ENCODE results near the gene ARHGAP8. TPM values are rescaled to one million over a fixed set of nuclear protein-coding genes. Genes with fewer than 3 reads are reported as not detected.
"Not testable (repeated sequence)": the region's sequence is repeated elsewhere in the genome, so short reads cannot be mapped to it uniquely, and the experiment has no call there.

The ARHGAP8 gene
- total RNA-seq, 6 experiments from 2014 or later, result not detected

DNA sequence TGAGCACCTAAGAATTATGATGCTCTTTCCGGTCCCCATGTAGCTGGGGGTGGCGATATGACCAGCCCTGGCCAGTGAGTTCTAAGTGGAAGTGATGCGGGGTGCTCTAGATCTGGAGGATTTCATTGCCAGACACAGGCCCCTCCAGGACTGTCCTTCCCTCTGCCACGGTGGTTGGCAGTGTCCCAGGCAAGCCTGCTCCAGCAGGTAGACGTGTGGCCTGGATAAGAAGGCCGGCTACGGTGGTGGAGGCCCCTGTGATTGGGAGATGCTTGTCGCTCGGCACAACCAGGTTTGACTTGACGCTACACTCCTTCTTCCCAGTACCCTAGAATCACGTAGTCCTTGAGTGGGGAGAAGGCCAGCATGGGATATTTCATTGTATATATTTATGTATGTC lies 9.1 kb upstream of the ARHGAP8 start:
- H3K36me3 Mint-ChIP-seq (ENCODE audit: low read depth), result no peaks in the 10 kb centered on the region
- peaks cover 11% of the 10 kb centered on the region for H3K4me1 Mint-ChIP-seq (ENCODE audit: low read depth)
- H3K9me3 Mint-ChIP-seq, result no peaks in the 10 kb centered on the region
- no peak overlapping the region for H3K4me3 Mint-ChIP-seq
- peaks cover 32% of the 10 kb centered on the region for H3K27me3 Mint-ChIP-seq (ENCODE audit: insufficient read depth)
- DNase-seq, result no peak
- H3K27ac Mint-ChIP-seq, result no peak overlapping the region
- TF ChIP-seq, protein P1, sequence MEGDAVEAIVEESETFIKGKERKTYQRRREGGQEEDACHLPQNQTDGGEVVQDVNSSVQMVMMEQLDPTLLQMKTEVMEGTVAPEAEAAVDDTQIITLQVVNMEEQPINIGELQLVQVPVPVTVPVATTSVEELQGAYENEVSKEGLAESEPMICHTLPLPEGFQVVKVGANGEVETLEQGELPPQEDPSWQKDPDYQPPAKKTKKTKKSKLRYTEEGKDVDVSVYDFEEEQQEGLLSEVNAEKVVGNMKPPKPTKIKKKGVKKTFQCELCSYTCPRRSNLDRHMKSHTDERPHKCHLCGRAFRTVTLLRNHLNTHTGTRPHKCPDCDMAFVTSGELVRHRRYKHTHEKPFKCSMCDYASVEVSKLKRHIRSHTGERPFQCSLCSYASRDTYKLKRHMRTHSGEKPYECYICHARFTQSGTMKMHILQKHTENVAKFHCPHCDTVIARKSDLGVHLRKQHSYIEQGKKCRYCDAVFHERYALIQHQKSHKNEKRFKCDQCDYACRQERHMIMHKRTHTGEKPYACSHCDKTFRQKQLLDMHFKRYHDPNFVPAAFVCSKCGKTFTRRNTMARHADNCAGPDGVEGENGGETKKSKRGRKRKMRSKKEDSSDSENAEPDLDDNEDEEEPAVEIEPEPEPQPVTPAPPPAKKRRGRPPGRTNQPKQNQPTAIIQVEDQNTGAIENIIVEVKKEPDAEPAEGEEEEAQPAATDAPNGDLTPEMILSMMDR (IDR thresholded peaks at IDR 0.05), result no peak

DNA sequence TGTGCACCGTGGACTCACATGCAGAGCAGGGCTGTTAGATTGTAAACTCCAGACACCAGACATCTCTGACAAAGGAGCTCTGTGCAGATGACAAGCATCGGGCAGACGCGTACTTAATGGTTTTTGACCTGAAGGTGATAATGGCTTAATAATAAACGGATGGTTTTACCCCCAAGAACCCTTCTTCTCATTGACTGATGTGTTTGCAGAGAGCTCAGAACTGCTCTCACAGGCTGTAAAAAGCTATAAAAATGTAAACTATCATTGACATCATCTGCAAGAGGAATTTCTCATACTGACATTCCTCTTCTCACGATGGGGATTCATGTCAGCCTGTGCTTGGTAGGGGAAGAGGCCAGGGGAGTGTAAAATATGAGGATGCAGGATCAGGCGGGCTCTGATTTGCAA lies 8.6 kb upstream of the ARHGAP8 start:
- H3K4me1 Mint-ChIP-seq (ENCODE audit: low read depth), result peaks cover 11% of the 10 kb centered on the region
- no peaks in the 10 kb centered on the region for H3K36me3 Mint-ChIP-seq (ENCODE audit: low read depth)
- TF ChIP-seq, protein P1 (IDR thresholded peaks at IDR 0.05), result no peak
- H3K27ac Mint-ChIP-seq, result no peak overlapping the region
- peaks cover 32% of the 10 kb centered on the region for H3K27me3 Mint-ChIP-seq (ENCODE audit: insufficient read depth)
- H3K9me3 Mint-ChIP-seq, result no peaks in the 10 kb centered on the region
- DNase-seq, result no peak
- H3K4me3 Mint-ChIP-seq, result no peak overlapping the region

DNA sequence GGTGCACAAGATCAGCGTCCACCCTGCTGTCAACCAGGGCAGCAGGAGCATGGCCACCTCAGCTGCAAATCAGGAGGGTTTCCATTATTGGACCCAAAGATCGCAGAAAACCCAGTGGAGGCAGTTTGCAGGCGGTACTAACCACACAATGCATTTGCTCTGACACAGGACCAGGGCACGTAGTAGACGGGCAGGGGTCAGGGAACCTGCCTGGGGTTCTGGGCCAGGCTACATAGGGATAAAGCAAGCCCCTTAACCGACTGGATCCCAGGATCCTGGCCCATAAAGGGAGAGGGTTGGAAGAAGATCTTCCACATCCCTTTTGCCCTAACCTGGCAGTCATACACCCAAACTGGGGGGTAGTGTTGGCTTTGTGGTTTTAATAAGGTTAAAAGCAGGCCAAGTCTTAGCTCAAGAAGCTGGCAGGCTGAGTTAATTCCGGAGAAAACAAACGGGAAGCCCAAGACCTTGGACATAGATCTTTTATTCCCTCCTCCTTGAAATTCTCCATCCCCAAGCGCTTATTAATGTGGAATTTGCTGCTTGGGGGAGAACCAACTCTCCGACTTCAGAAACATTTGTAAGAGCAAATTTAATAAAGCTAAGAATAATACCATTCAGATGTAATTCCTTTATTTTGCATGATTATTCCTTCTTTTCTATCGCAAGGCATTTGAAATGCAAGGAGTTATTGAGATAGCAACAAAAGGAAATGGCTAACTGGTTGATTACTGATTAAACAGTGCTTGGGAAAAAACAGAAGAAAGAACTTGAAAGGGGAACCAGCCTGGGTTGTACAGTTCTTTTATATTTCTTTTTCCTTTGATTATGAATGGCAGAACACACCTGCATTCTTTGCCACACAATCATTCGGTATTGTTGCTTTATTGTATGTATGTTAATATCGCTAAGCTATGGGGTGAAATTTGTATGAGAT lies 6.3 kb upstream of the ARHGAP8 start:
- Mint-ChIP-seq H3K4me3 (no peak overlapping the region), H3K36me3 (ENCODE audit: low read depth) (no peaks in the 10 kb centered on the region), H3K9me3 (no peaks in the 10 kb centered on the region), H3K27ac (no peak overlapping the region), H3K27me3 (ENCODE audit: insufficient read depth) (peaks cover 35% of the 10 kb centered on the region), H3K4me1 (ENCODE audit: low read depth) (peaks cover 11% of the 10 kb centered on the region)
- TF ChIP-seq, protein P1 (IDR thresholded peaks at IDR 0.05), result no peak
- DNase-seq, result no peak

DNA sequence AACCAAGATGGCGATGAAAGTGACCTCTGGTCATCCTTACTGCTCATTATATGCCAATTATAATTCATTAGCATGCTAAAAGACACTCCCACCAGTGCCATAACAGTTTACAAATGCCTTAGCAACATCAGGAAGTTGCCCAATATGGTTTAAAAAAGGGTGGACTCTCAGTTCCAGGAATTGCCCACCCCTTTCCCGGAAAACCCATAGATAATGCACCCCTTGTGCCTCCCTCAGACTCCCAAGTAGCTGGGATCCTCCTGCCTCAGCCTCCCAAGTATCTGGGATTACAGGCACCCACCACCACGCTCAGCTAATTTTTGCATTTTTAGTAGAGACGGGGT lies 4.6 kb upstream of the ARHGAP8 start:
- not testable (repeated sequence) for H3K27ac Mint-ChIP-seq; DNase-seq; H3K9me3 Mint-ChIP-seq; H3K36me3 Mint-ChIP-seq (ENCODE audit: low read depth); H3K4me3 Mint-ChIP-seq
- Mint-ChIP-seq H3K4me1 (ENCODE audit: low read depth) (peaks cover 11% of the 10 kb centered on the region), H3K27me3 (ENCODE audit: insufficient read depth) (peaks cover 33% of the 10 kb centered on the region)

DNA sequence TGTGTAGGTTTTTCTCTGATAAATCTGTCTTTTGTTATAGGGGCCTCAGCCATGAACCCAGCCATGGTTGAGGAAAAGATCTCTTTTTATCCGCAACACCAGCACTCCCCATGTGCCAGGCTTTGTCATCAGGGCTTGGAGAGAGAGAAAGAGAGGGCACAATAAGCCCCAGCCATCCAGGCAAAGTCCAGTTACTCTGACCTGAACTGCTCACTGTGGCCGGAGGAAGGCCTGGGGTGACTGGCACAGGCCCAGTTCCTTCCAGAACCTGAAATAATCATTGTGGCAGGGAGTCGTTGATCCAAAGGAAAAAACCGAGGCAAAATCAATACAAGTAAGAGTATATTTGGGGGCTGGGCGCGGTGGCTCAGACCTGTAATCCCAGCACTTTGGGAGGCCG lies 3.9 kb upstream of the ARHGAP8 start:
- no peak for DNase-seq
- H3K4me3 Mint-ChIP-seq, result no peak overlapping the region
- no peaks in the 10 kb centered on the region for H3K9me3 Mint-ChIP-seq
- no peaks in the 10 kb centered on the region for H3K36me3 Mint-ChIP-seq (ENCODE audit: low read depth)
- no peak overlapping the region for H3K27ac Mint-ChIP-seq
- H3K27me3 Mint-ChIP-seq (ENCODE audit: insufficient read depth), result peaks cover 28% of the 10 kb centered on the region
- TF ChIP-seq, protein P1 (IDR thresholded peaks at IDR 0.05), result no peak
- peaks cover 11% of the 10 kb centered on the region for H3K4me1 Mint-ChIP-seq (ENCODE audit: low read depth)

DNA sequence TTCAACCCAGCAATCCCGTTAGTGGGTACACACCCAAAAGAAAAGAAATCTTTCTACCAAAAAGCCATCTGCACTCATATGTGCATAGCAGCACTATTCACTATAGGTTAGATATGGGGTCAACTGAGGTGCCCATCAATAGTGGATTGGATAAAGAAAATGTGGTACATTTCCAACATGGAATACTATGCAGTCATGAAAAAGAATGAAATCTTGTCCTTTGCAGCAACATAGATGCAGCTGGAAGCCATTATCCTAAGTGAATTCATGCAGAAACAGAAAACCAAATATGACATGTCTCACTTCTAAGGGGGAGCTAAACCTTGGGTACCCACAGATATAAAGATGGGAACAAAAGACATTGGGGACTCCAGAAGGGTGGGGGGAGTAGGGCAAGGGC lies 1.9 kb upstream of the ARHGAP8 start:
- peaks cover 25% of the 10 kb centered on the region for H3K27me3 Mint-ChIP-seq (ENCODE audit: insufficient read depth)

More for the DNA sequence above, 1.9 kb upstream of the ARHGAP8 start:
- TF ChIP-seq, protein P1 (IDR thresholded peaks at IDR 0.05), result no peak
- peaks cover 11% of the 10 kb centered on the region for H3K4me1 Mint-ChIP-seq (ENCODE audit: low read depth)
- no peaks in the 10 kb centered on the region for H3K36me3 Mint-ChIP-seq (ENCODE audit: low read depth)
- H3K27ac Mint-ChIP-seq, result no peak overlapping the region
- H3K9me3 Mint-ChIP-seq, result no peaks in the 10 kb centered on the region
- DNase-seq, result no peak
- no peak overlapping the region for H3K4me3 Mint-ChIP-seq
